ENCODE measurements around the gene DDX46. TPM values are rescaled to one million over a fixed set of nuclear protein-coding genes. Genes with fewer than 3 reads are reported as not detected.

The DDX46 gene
- total RNA-seq, 4 donors from 2014 or later, result 29.1 to 41.3 (median 36.8) TPM

- in situ Hi-C loops (cut with MboI; ENCODE audit: low sequenced_read_pairs in 4 of 4), result no loop called here
- no peaks in the 10 kb centered on the region for H3K9me3 ChIP-seq
- H3K27ac ChIP-seq, result no peak overlapping the region
- no peaks in the 10 kb centered on the region for H3K27me3 ChIP-seq
- no peak overlapping the region for H3K4me3 ChIP-seq
- TF ChIP-seq CTCF (IDR thresholded peaks at IDR 0.05 in 4 of 5, conservative IDR thresholded peaks at IDR 0.05 in 1 of 5) (no peak), POLR2A (IDR thresholded peaks at IDR 0.05) (no peak)
- DNase-seq (no peak), ATAC-seq (no peak)
- H3K4me1 ChIP-seq, result no peaks in the 10 kb centered on the region
- H3K36me3 ChIP-seq, result peaks cover 2 to 88% of the 10 kb centered on the region in 2 donors
- intact Hi-C loops (cut with DNase I; ENCODE audit: low total_unique reads), result no loop called here
Observed at GRCh38 chr5:134792286-134792685, 33.7 kb downstream of the DDX46 start.

GRCh38 chr5:134793111-134793510, 34.5 kb downstream of the DDX46 start:
- intact Hi-C loops (cut with DNase I; ENCODE audit: low total_unique reads), result no loop called here
- DNase-seq, result no peak
- TF ChIP-seq POLR2A (IDR thresholded peaks at IDR 0.05), result no peak
- no peak for TF ChIP-seq CTCF (IDR thresholded peaks at IDR 0.05 in 4 of 5, conservative IDR thresholded peaks at IDR 0.05 in 1 of 5)
- H3K4me3 ChIP-seq, result no peak overlapping the region
- H3K27me3 ChIP-seq, result no peaks in the 10 kb centered on the region
- no peaks in the 10 kb centered on the region for H3K9me3 ChIP-seq
- in situ Hi-C loops (cut with MboI; ENCODE audit: low sequenced_read_pairs in 4 of 4), result no loop called here
- peaks cover 2 to 91% of the 10 kb centered on the region in 2 donors for H3K36me3 ChIP-seq
- H3K27ac ChIP-seq, result no peak overlapping the region
- no peaks in the 10 kb centered on the region for H3K4me1 ChIP-seq
- no peak for ATAC-seq

- DNase-seq (no peak), ATAC-seq (no peak)
- Histone ChIP-seq H3K4me1 (no peaks in the 10 kb centered on the region), H3K27me3 (no peaks in the 10 kb centered on the region), H3K9me3 (no peaks in the 10 kb centered on the region), H3K36me3 (peaks cover 2 to 91% of the 10 kb centered on the region in 2 donors), H3K27ac (no peak overlapping the region), H3K4me3 (no peak overlapping the region)
- no peak for TF ChIP-seq CTCF (IDR thresholded peaks at IDR 0.05 in 4 of 5, conservative IDR thresholded peaks at IDR 0.05 in 1 of 5)
- intact Hi-C loops (cut with DNase I; ENCODE audit: low total_unique reads) (no loop called here), in situ Hi-C loops (cut with MboI; ENCODE audit: low sequenced_read_pairs in 4 of 4) (no loop called here)
Observed at GRCh38 chr5:134794082-134794481, 35.5 kb downstream of the DDX46 start.

- intact Hi-C loops (cut with DNase I; ENCODE audit: low total_unique reads) (no loop called here), in situ Hi-C loops (cut with MboI; ENCODE audit: low sequenced_read_pairs in 4 of 4) (no loop called here)
- DNase-seq, result no peak
- H3K27ac ChIP-seq, result no peak overlapping the region
- H3K27me3 ChIP-seq, result no peaks in the 10 kb centered on the region
- H3K4me1 ChIP-seq, result no peaks in the 10 kb centered on the region
- H3K9me3 ChIP-seq, result no peaks in the 10 kb centered on the region
- ATAC-seq, result no peak
- no peak for TF ChIP-seq POLR2A (IDR thresholded peaks at IDR 0.05)
- TF ChIP-seq CTCF (IDR thresholded peaks at IDR 0.05 in 4 of 5, conservative IDR thresholded peaks at IDR 0.05 in 1 of 5), result no peak
- H3K4me3 ChIP-seq, result no peak overlapping the region
- H3K36me3 ChIP-seq, result peaks cover 2 to 88% of the 10 kb centered on the region in 2 donors
Observed at GRCh38 chr5:134794819-134795218, 36.2 kb downstream of the DDX46 start.

GRCh38 chr5:134798468-134798867, 39.9 kb downstream of the DDX46 start:
- Histone ChIP-seq H3K9me3 (no peaks in the 10 kb centered on the region), H3K4me3 (no peak overlapping the region), H3K27ac (no peak overlapping the region), H3K36me3 (peaks cover 2 to 76% of the 10 kb centered on the region in 2 donors), H3K4me1 (no peaks in the 10 kb centered on the region), H3K27me3 (no peaks in the 10 kb centered on the region)
- in situ Hi-C loops (cut with MboI; ENCODE audit: low sequenced_read_pairs in 4 of 4) (no loop called here), intact Hi-C loops (cut with DNase I; ENCODE audit: low total_unique reads) (no loop called here)
- no peak for DNase-seq
- ATAC-seq, result no peak
- TF ChIP-seq POLR2A (IDR thresholded peaks at IDR 0.05) (no peak), CTCF (IDR thresholded peaks at IDR 0.05 in 4 of 5, conservative IDR thresholded peaks at IDR 0.05 in 1 of 5) (no peak)
